ENCODE measurements around the gene SLC28A2.
"Not testable (repeated sequence)": the region's sequence is repeated elsewhere in the genome, so short reads cannot be mapped to it uniquely, and the experiment has no call there.

Gene SLC28A2

GRCh38 chr15:45262906-45263461 is 10.9 kb downstream of the SLC28A2 start:
- DNase-seq (ENCODE audit: low read depth in 1 of 2, low spot score in 1 of 2) = no peak

GRCh38 chr15:45263854-45264253 is 11.8 kb downstream of the SLC28A2 start:
- no peak for DNase-seq (ENCODE audit: low read depth in 1 of 2, low spot score in 1 of 2)

DNA sequence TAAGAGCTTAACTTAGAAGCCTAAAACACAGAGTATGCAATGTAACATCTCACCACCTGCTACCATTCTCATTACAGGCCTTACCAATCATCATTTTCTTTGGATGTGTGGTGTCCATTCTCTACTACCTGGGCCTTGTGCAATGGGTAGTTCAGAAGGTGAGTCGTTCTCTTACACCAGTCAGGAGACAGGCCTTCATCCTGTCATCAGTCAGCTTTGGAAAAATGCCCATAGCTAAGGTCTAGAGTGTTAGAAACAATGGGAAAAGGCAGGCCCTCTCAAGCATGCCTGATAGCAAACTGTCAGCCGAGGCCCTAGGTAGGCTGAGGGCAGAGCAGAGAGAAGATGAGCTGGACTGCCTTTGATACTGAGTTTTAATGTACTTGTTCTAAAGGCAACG is 13.5 kb downstream of the SLC28A2 start:
- DNase-seq (ENCODE audit: low read depth in 1 of 2, low spot score in 1 of 2) = no peak

GRCh38 chr15:45268135-45268534 is 16.1 kb downstream of the SLC28A2 start:
- DNase-seq (ENCODE audit: low read depth in 1 of 2, low spot score in 1 of 2) = no peak

DNA sequence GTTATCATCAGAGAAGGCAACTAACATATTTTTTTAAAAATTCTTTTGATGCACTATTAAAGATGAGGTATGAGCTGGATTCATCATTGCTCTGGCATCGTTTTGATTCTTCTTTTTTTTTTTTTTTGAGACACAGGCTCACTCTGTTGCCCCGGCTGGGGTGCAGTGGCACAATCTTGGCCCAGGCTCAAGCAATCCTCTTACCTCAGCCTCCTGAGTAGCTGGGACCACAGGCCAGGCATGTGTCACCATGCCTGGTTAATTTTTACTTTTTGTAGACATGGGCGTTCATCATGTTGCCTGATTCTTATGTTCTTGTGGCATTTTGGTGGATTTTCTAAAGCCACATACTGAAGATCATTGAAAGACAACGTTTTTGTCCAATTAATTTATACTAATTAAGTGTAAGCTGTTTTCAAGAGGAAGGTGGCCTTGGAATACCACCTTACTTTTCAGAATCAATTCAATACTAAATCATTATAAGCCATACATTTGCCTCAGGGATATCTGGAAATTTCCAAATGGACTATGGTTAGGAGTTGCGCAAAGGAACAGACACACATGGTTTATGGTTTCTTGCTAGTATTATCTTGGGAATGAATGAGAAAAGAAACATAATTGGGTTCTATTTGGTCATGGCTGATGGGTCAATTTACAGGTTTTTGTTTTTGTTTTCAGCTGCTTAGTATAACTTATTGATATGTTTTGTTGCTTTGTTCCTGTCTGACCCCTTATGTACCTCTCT is 22.8 kb downstream of the SLC28A2 start:
- DNase-seq (ENCODE audit: low read depth in 1 of 2, low spot score in 1 of 2) = no peak

GRCh38 chr15:45276831-45277230 is 24.8 kb downstream of the SLC28A2 start:
- no peak for DNase-seq (ENCODE audit: low read depth in 1 of 2, low spot score in 1 of 2)

GRCh38 chr15:45279024-45279698 is 27.1 kb downstream of the SLC28A2 start:
- DNase-seq (ENCODE audit: low read depth in 1 of 2, low spot score in 1 of 2) = peak; percentile 97 to 98

- no peak for DNase-seq (ENCODE audit: low read depth in 1 of 2, low spot score in 1 of 2)
These were observed 33.4 kb downstream of the SLC28A2 start for GRCh38 chr15:45285413-45285812.

- DNase-seq (ENCODE audit: low read depth in 1 of 2, low spot score in 1 of 2) = no peak
These were observed 35.4 kb downstream of the SLC28A2 start for GRCh38 chr15:45287390-45287956.

DNA sequence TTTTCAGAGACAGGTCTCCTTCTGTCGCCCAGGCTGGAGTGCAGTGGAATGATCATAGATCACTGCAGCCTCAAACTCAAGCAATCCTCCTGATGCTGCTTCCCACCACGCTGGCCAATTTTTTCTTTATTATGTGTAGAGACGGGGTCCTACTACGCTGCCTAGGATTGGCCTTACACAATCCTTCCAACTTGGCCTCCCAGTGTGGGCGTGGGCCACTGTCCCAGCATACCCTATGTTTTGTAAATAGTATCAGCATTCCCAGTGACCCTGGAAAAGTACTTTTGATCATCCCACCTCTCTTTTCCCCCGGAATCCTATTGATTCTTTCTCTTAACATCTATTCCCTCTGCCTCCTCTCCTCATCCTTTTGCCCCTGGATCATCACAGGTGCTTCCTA is 36.9 kb downstream of the SLC28A2 start:
- no peak for DNase-seq (ENCODE audit: low read depth in 1 of 2, low spot score in 1 of 2)

DNA sequence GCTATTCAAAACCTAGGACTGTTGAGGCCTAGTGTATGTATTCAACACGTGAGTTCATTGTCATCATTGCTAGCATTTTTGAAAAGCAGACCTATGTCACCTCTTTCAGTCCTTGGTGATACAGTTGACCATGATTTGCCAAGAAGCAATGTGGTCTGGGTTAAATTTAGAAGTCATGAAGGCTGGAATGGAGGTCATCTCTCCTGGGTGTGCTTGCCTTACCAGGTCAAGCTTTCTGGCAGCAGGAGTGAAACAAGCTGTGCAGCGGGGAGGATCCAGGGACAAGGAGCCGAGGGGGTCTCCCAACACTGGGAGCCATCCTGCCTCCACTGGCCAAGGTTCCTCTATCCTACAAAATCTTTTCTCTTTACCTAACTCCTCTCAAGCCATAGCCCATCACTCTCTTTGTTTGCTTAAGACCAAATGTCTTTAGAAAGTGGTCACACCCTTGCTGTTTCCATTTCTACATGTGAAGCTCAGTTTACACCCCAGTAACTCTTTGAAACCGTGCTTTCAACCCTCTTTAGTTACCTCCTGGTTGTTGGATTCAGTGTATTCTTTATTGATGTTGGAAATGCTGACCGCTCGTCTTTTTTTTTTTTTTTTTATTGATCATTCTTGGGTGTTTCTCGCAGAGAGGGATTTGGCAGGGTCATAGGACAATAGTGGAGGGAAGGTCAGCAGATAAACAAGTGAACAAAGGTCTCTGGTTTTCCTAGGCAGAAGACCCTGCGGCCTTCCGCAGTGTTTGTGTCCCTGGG is 40.0 kb downstream of the SLC28A2 start:
- no peak for DNase-seq (ENCODE audit: low read depth in 1 of 2, low spot score in 1 of 2)

- DNase-seq (ENCODE audit: low read depth in 1 of 2, low spot score in 1 of 2) = not testable (repeated sequence)
These were observed 41.3 kb downstream of the SLC28A2 start for GRCh38 chr15:45293326-45293725.

GRCh38 chr15:45298964-45299378 is 46.9 kb downstream of the SLC28A2 start:
- not testable (repeated sequence) for DNase-seq (ENCODE audit: low read depth in 1 of 2, low spot score in 1 of 2)

DNA sequence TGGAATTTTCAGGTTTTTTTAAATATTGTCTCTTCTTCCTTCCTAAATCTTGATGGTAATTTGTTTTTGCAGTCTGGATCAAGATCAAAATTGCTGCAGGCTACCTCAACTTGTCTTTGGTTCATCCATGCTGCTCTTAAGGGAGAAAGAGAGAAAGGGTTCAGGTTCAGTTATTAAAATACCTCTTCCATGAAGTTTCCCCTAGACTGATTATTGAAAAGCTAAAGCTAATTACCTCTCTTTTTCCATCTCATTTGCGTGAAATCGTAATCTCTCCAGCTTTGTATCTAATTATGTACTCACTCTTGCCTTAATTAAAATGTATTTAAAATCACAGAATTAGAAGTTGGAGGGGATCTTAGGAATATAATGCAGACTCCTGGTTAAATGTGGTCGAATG is 52.7 kb downstream of the SLC28A2 start:
- no peak for DNase-seq (ENCODE audit: low read depth in 1 of 2, low spot score in 1 of 2)

GRCh38 chr15:45306105-45306504 is 54.1 kb downstream of the SLC28A2 start:
- no peak for DNase-seq (ENCODE audit: low read depth in 1 of 2, low spot score in 1 of 2)

GRCh38 chr15:45307230-45307924 is 55.3 kb downstream of the SLC28A2 start:
- DNase-seq (ENCODE audit: low read depth in 1 of 2, low spot score in 1 of 2) = no peak

GRCh38 chr15:45314117-45314516 is 62.1 kb downstream of the SLC28A2 start:
- DNase-seq (ENCODE audit: low read depth in 1 of 2, low spot score in 1 of 2) = not testable (repeated sequence)

GRCh38 chr15:45314960-45315359 is 62.9 kb downstream of the SLC28A2 start:
- DNase-seq (ENCODE audit: low read depth in 1 of 2, low spot score in 1 of 2) = no peak

DNA sequence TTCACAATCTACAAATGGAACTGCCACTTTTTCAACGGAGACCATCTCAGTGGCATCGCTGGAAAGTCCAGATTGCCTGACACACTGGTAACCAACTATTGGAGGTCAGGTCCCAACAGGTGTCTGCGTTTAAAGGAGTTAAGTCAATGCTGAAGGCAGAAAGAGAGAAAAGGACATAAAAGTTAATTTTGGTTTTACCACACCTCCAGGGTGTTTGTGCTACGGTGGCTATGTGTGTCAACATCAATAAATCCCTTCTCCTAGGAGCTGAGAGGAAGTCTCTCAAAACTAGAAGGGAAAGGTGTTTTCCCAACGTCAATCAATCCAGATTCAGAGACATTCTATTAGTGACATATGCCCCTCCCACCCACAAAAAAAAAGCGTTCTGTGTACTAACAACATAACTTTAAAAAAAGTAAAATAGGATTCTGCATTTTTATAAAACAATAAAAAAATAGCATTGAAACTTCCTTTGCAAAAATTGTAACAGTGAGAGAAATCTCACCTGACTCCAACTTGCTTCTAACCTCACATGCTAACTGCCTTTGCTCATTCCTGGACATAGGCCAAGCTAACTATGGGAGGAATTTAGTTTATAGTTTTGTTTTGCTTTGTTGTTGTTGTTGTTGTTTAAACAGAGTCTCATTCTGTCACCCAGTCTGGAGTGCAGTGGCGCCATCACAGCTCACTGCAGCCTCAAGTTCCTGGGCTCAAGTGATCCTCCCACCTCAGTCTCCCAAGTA is 67.6 kb downstream of the SLC28A2 start:
- no peak for DNase-seq (ENCODE audit: low read depth in 1 of 2, low spot score in 1 of 2)

GRCh38 chr15:45320581-45321205 is 68.7 kb downstream of the SLC28A2 start:
- DNase-seq (ENCODE audit: low read depth in 1 of 2, low spot score in 1 of 2) = no peak

Data from activated CD4-positive, alpha-beta T cell treated with anti-CD3 and anti-CD28 coated beads, Interleukin-2, amount 50 U/mL, for 24 hours (primary cell).